HepG2 (cell line): ENCODE measurements around the gene C6orf132. TPM values are rescaled to one million over a fixed set of nuclear protein-coding genes. Genes with fewer than 3 reads are reported as not detected.

Experiments
- ATF7 ChIP-seq, 2 experiments: fragments of 450-650 bp in 1 of 2; sonication (generic) in 1 of 2; formaldehyde crosslinking in 1 of 2; IDR thresholded peaks; 2 replicates each; pipeline versions ENCODE4 v1.4.0 to v1.6.1; 2016 to 2020; ENCODE audit warnings: antibody characterized with exemption in 1 of 2, mild to moderate bottlenecking in 1 of 2, missing genetic modification reagents in 1 of 2
- ATF7-NPFF ChIP-seq: sonication (generic); formaldehyde crosslinking; IDR thresholded peaks from 2 replicates; pipeline ENCODE4 v1.8.1; 2023; ENCODE audit warnings: mild to moderate bottlenecking, low read depth, missing genetic modification reagents, moderate library complexity
- BHLHE40 ChIP-seq: IDR thresholded peaks from 2 replicates; pipeline ENCODE4 v1.6.1; 2011; ENCODE audit warnings: low read length, improper control_type of control experiment
- CBX1 ChIP-seq: IDR thresholded peaks from one replicate; pipeline ENCODE4 v1.6.1; 2016; ENCODE audit warnings: antibody characterized with exemption, low read depth
- ESRRA ChIP-seq: sonication (generic); formaldehyde crosslinking; IDR thresholded peaks from 2 replicates; pipeline ENCODE4 v1.5.1; 2020; ENCODE audit warnings: mild to moderate bottlenecking, low read depth, missing genetic modification reagents
- HNF4A ChIP-seq: sonication (generic); formaldehyde crosslinking; IDR thresholded peaks from 2 replicates; pipeline ENCODE4 v1.4.0; 2020; ENCODE audit warnings: missing genetic modification reagents
- HOMEZ ChIP-seq: IDR thresholded peaks from 2 replicates; pipeline ENCODE4 v1.6.1; 2016; ENCODE audit warnings: low read depth
- IKZF4 ChIP-seq: sonication (generic); formaldehyde crosslinking; IDR thresholded peaks from 2 replicates; pipeline ENCODE4 v1.5.1; 2020; ENCODE audit warnings: borderline replicate concordance, mild to moderate bottlenecking, low read depth, missing genetic modification reagents; ENCODE audit errors: not compliant biosample characterization
- ISX ChIP-seq: sonication (generic); formaldehyde crosslinking; conservative IDR thresholded peaks from 2 replicates; pipeline ENCODE4 v1.5.0; 2020; ENCODE audit warnings: missing genetic modification reagents
- NFATC3 ChIP-seq: sonication (generic); formaldehyde crosslinking; IDR thresholded peaks from 2 replicates; pipeline ENCODE4 v1.5.1; 2020; ENCODE audit warnings: mild to moderate bottlenecking, missing genetic modification reagents
- PATZ1 ChIP-seq: sonication (generic); formaldehyde crosslinking; IDR thresholded peaks from 2 replicates; pipeline ENCODE4 v1.4.0; 2020; ENCODE audit warnings: missing genetic modification reagents
- TAF15 ChIP-seq: fragments of 200-400 bp; formaldehyde crosslinking; IDR thresholded peaks from one replicate; pipeline ENCODE4 v1.6.1; 2018; ENCODE audit warnings: mild to moderate bottlenecking, low read depth, low read length; ENCODE audit not compliant: poor library complexity, severe bottlenecking
- ZNF274 ChIP-seq: sonication (generic); formaldehyde crosslinking; IDR thresholded peaks from 2 replicates; pipeline ENCODE4 v1.5.1; 2020; ENCODE audit warnings: mild to moderate bottlenecking, missing genetic modification reagents
- ZNF501 ChIP-seq: sonication (generic); formaldehyde crosslinking; IDR thresholded peaks from 2 replicates; pipeline ENCODE4 v1.5.1; 2020; ENCODE audit warnings: mild to moderate bottlenecking, moderate library complexity, missing genetic modification reagents
- ZSCAN21 ChIP-seq: sonication (generic); formaldehyde crosslinking; IDR thresholded peaks from 2 replicates; pipeline ENCODE4 v1.8.0; 2022; ENCODE audit warnings: mild to moderate bottlenecking, missing genetic modification reagents, moderate library complexity, borderline replicate concordance
- polyA plus RNA-seq, 8 experiments: library from polyadenylated mRNA; depleted of rRNA in 3 of 8; stranded (reverse) in 7 of 8; unstranded in 1 of 8; fragments of >200 nt; fragmentation: Illumina TruSeq in 4 of 8; extraction: Trizol in 4 of 8; gene quantifications; 2 replicates each; pipeline versions ENCODE4 v1.2.1 to v1.2.3, GENCODE V29; 2011 to 2016; ENCODE audit warnings: low read depth in 4 of 8, missing spikeins in 1 of 8, mixed read lengths in 1 of 8; ENCODE audit not compliant: insufficient read depth in 1 of 8
- total RNA-seq, 5 experiments: library from RNA; depleted of rRNA; stranded (reverse); fragments of >200 nt; fragmentation: Illumina TruSeq; extraction: Trizol; gene quantifications; 2 replicates each; pipeline ENCODE4 v1.2.3, GENCODE V29; 2016; ENCODE audit warnings: low read depth in 1 of 5
- TF ChIP-seq, protein P1 (sequence below): sonication (generic); formaldehyde crosslinking; IDR thresholded peaks from 2 replicates; pipeline ENCODE4 v1.5.1; 2020; ENCODE audit warnings: mild to moderate bottlenecking, moderate library complexity, missing genetic modification reagents
- TF ChIP-seq, protein P2 (sequence below): sonication (generic); formaldehyde crosslinking; IDR thresholded peaks from 2 replicates; pipeline ENCODE4 v1.4.0; 2020; ENCODE audit warnings: mild to moderate bottlenecking, missing genetic modification reagents

Gene C6orf132
- total and polyA plus RNA-seq, 2 of the 13 experiments (the other 11 are each of a cell fraction or from before 2014, with no cell fraction given): 0.78 to 3.0 TPM

DNA sequence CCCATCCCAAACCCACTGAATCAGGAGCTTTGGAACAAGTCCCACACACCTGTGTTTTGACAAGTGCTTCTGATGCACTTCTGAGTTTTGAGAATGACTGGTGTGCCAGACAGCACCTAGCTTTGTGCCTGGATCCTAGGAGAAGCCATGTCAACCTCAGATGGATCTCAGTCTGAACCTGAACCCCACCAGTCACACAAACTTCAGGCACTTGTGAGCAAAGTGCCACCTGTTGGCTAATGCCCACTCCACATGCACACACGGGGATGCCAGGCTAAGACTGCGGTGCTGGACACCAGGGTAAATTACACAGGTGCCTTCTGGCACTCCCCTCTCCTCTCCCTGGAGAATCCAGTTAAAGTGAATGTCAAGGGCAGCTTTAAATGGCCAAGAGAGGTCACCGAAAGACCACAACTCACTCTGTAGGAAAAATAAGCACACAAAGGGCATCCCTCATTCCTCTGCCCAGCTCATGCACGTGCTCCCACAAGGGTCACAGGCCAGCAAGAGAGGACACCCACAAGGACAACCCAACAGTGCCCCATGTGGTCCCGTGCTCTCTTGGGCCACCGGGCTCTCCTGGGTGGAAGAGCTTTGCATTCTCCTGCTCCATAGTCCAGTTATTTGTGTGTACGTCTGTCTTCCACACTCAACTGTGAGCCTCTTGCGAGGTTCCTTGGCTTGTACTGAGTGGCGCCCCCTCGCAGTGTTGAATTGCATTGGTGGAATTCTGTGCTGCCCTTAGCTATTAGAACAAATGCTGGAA, 46.5 kb downstream of the C6orf132 start (continued):
- TF ChIP-seq NFATC3: 0 out of 2 replicates have a peak, but pooled peaks have one; percentile 47
- 0 out of 2 replicates have a peak, but pooled peaks have one; percentile 30 for TF ChIP-seq PATZ1 (CRISPR knock-in tag)
- TF ChIP-seq ZNF501 (CRISPR knock-in tag): 0 out of 2 replicates have a peak, but pooled peaks have one; percentile 28
- 0 out of 2 replicates have a peak, but pooled peaks have one; percentile 30 for TF ChIP-seq ZNF274 (CRISPR knock-in tag)
- 0 out of 2 replicates have a peak, but pooled peaks have one; percentile 59 for TF ChIP-seq ZSCAN21 (CRISPR knock-in tag)
- no peak for TF ChIP-seq TAF15
- TF ChIP-seq, protein P1, sequence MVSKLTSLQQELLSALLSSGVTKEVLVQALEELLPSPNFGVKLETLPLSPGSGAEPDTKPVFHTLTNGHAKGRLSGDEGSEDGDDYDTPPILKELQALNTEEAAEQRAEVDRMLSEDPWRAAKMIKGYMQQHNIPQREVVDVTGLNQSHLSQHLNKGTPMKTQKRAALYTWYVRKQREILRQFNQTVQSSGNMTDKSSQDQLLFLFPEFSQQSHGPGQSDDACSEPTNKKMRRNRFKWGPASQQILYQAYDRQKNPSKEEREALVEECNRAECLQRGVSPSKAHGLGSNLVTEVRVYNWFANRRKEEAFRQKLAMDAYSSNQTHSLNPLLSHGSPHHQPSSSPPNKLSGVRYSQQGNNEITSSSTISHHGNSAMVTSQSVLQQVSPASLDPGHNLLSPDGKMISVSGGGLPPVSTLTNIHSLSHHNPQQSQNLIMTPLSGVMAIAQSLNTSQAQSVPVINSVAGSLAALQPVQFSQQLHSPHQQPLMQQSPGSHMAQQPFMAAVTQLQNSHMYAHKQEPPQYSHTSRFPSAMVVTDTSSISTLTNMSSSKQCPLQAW (CRISPR knock-in tag): peak; percentile 51
- no peak for TF ChIP-seq HOMEZ
- TF ChIP-seq ESRRA (CRISPR knock-in tag): peak; percentile 98
- TF ChIP-seq IKZF4 (CRISPR knock-in tag): no peak
- no peak for TF ChIP-seq ISX (CRISPR knock-in tag)
- TF ChIP-seq, protein P2, sequence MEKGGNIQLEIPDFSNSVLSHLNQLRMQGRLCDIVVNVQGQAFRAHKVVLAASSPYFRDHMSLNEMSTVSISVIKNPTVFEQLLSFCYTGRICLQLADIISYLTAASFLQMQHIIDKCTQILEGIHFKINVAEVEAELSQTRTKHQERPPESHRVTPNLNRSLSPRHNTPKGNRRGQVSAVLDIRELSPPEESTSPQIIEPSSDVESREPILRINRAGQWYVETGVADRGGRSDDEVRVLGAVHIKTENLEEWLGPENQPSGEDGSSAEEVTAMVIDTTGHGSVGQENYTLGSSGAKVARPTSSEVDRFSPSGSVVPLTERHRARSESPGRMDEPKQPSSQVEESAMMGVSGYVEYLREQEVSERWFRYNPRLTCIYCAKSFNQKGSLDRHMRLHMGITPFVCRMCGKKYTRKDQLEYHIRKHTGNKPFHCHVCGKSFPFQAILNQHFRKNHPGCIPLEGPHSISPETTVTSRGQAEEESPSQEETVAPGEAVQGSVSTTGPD (CRISPR knock-in tag): no peak
- no peak for TF ChIP-seq ATF7-NPFF
- TF ChIP-seq ATF7 (IDR thresholded peaks at IDR 0.05): no peak
- TF ChIP-seq ATF7 (CRISPR knock-in tag; IDR thresholded peaks at IDR 0.05): 0 out of 2 replicates have a peak, but pooled peaks have one; percentile 8
- peak; percentile 93 for TF ChIP-seq BHLHE40
- TF ChIP-seq HNF4A (CRISPR knock-in tag): peak; percentile 79
- no peak for TF ChIP-seq CBX1
